ENCODE measurements around the gene TTC23.

The TTC23 gene

DNA sequence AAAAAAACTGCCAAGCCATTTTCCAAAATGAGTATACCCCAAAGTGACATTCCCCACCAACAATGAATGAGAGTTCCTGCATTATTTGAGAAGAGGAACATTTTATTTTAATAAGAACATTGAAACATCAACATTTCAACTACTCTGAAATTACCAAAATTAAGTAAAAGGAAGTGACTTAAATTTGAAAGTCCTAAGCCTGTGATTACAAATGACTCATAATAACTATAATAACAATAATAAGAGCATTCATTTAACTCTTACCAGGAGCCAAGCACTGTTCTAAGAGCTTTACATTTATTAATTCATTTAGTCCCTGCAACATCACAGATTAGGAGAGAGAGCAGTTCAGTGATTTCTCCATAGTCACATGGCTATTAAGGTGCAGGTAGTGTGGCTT lies 34.3 kb upstream of the TTC23 start:
- TF ChIP-seq TAF1 (IDR thresholded peaks at IDR 0.05; ENCODE audit: borderline replicate concordance, insufficient read depth, low read length) (no peak), REST (IDR thresholded peaks at IDR 0.05; ENCODE audit: insufficient read depth in 1 of 2, low read depth in 2 of 2, low read length in 2 of 2) (no peak), POLR2AphosphoS5 (IDR thresholded peaks at IDR 0.05; ENCODE audit: low read depth, low read length) (no peak), FOXP2 (optimal IDR thresholded peaks at IDR 0.05; ENCODE audit: borderline replicate concordance, extremely low read depth, extremely low read length, insufficient read depth) (no peak), SIN3A (IDR thresholded peaks at IDR 0.05; ENCODE audit: borderline replicate concordance, insufficient read depth, low read length) (no peak)

DNA sequence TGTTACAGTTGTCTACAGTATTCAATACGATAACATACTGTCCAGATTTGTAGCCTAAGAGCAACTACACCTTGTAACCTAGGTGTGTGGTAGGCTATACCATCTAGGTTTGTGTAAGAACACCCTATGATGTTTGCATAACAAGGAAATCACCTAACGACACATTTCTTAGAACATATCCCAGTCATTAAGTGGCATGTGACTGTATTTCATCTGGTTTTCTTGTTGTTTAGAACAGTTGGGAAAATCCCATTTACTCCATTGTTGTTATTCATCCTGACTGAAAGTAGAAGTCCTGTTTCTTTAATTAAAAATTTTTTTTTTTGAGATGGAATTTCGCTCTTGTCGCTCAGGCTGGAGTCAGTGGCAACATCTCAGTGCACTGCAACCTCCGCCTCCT lies 33.2 kb upstream of the TTC23 start:
- TF ChIP-seq TAF1 (IDR thresholded peaks at IDR 0.05; ENCODE audit: borderline replicate concordance, insufficient read depth, low read length) = no peak
- TF ChIP-seq FOXP2 (optimal IDR thresholded peaks at IDR 0.05; ENCODE audit: borderline replicate concordance, extremely low read depth, extremely low read length, insufficient read depth) = no peak
- no peak for TF ChIP-seq SIN3A (IDR thresholded peaks at IDR 0.05; ENCODE audit: borderline replicate concordance, insufficient read depth, low read length)
- TF ChIP-seq REST (IDR thresholded peaks at IDR 0.05; ENCODE audit: insufficient read depth in 1 of 2, low read depth in 2 of 2, low read length in 2 of 2) = no peak
- TF ChIP-seq POLR2AphosphoS5 (IDR thresholded peaks at IDR 0.05; ENCODE audit: low read depth, low read length) = no peak

DNA sequence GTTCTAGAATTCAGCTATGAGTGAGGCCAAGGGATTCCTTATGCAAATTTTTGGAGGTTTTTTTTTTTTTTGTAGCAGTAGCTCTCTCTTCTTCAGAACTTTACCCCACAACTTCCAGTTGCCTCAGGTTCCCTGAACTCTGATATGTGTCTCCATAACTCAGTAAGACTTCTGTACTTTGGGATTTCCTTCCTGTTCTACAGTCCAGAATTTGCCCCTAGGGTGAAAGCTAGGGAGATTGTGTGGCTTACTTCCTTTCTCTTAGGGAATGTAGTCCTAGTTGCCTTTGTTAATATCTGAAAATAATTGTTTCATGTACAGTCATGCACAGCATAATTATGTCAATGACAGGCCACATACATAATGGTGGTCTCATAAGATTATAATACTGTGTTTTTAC lies 32.7 kb upstream of the TTC23 start:
- no peak for TF ChIP-seq SIN3A (IDR thresholded peaks at IDR 0.05; ENCODE audit: borderline replicate concordance, insufficient read depth, low read length)
- TF ChIP-seq FOXP2 (optimal IDR thresholded peaks at IDR 0.05; ENCODE audit: borderline replicate concordance, extremely low read depth, extremely low read length, insufficient read depth) = no peak
- TF ChIP-seq TAF1 (IDR thresholded peaks at IDR 0.05; ENCODE audit: borderline replicate concordance, insufficient read depth, low read length) = no peak
- no peak for TF ChIP-seq REST (IDR thresholded peaks at IDR 0.05; ENCODE audit: insufficient read depth in 1 of 2, low read depth in 2 of 2, low read length in 2 of 2)
- no peak for TF ChIP-seq POLR2AphosphoS5 (IDR thresholded peaks at IDR 0.05; ENCODE audit: low read depth, low read length)

GRCh38 chr15:99279827-99280226 lies 30.4 kb upstream of the TTC23 start:
- TF ChIP-seq REST (IDR thresholded peaks at IDR 0.05; ENCODE audit: insufficient read depth in 1 of 2, low read depth in 2 of 2, low read length in 2 of 2) = no peak
- TF ChIP-seq FOXP2 (optimal IDR thresholded peaks at IDR 0.05; ENCODE audit: borderline replicate concordance, extremely low read depth, extremely low read length, insufficient read depth) = no peak

DNA sequence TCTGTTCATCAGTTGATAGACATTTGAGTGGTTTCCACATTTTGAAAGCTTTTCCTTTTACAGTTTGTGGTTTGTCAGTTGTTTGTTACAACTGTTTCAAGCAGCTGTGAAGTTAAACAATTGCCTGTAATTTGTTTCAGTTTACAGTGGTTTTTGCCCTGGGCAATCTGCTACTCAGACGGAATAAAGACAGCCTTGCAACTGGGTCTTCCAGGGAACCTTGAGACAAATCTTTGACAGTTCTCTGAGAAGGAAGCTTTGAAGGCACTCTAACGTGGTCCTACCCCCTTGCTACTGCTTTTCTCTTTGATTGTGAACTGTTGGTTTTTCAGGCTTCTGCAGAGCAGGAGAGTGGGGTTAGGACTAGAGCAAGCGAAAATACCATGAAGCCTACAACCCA lies 29.9 kb upstream of the TTC23 start:
- TF ChIP-seq POLR2AphosphoS5 (IDR thresholded peaks at IDR 0.05; ENCODE audit: low read depth, low read length) (no peak), TAF1 (IDR thresholded peaks at IDR 0.05; ENCODE audit: borderline replicate concordance, insufficient read depth, low read length) (no peak), REST (IDR thresholded peaks at IDR 0.05; ENCODE audit: insufficient read depth in 1 of 2, low read depth in 2 of 2, low read length in 2 of 2) (no peak), SIN3A (IDR thresholded peaks at IDR 0.05; ENCODE audit: borderline replicate concordance, insufficient read depth, low read length) (no peak), FOXP2 (optimal IDR thresholded peaks at IDR 0.05; ENCODE audit: borderline replicate concordance, extremely low read depth, extremely low read length, insufficient read depth) (no peak)

All from PFSK-1 (cell line).